AG09309 (cell line): ENCODE results near the gene TAS2R31.

Experiments
- DNase-seq: peaks from one replicate; pipeline ENCODE4 v3.0.0-alpha.2; 2010; ENCODE audit warnings: low read depth
- H3K4me3 ChIP-seq: 2 replicates; pipeline ENCODE4 v1.5.1; 2011; ENCODE audit warnings: mild to moderate bottlenecking, low read depth, low read length, moderate library complexity; ENCODE audit not compliant: control insufficient read depth
- TF ChIP-seq, protein P1 (sequence below): IDR thresholded peaks from 2 replicates; pipeline ENCODE4 v1.5.1; 2011; ENCODE audit warnings: mild to moderate bottlenecking, low read depth, low read length, inconsistent platforms; ENCODE audit not compliant: insufficient read depth, control insufficient read depth; ENCODE audit errors: missing control alignments

TAS2R31 gene

DNA sequence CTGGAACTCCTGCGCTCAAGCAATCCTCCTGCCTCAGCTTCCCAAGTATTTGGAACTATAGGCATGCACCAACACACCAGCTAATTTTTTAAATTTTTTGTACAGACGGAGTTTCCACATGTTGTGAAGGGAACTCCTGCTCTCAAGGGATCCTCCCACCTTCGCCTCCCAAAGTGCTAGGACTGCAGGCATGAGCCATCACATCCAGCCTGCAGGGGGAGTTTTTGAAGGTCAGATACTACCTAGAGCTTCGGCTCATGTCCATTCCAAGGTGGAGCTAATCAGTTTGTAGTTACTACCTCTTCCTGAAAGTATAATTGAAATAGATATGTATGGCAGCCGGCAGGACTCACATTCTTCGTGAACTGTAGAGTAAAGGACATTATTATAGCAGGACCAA is 5.1 kb downstream of the TAS2R31 start:
- TF ChIP-seq, protein P1, sequence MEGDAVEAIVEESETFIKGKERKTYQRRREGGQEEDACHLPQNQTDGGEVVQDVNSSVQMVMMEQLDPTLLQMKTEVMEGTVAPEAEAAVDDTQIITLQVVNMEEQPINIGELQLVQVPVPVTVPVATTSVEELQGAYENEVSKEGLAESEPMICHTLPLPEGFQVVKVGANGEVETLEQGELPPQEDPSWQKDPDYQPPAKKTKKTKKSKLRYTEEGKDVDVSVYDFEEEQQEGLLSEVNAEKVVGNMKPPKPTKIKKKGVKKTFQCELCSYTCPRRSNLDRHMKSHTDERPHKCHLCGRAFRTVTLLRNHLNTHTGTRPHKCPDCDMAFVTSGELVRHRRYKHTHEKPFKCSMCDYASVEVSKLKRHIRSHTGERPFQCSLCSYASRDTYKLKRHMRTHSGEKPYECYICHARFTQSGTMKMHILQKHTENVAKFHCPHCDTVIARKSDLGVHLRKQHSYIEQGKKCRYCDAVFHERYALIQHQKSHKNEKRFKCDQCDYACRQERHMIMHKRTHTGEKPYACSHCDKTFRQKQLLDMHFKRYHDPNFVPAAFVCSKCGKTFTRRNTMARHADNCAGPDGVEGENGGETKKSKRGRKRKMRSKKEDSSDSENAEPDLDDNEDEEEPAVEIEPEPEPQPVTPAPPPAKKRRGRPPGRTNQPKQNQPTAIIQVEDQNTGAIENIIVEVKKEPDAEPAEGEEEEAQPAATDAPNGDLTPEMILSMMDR: peak; percentile 12
- no peak for DNase-seq
- no peak overlapping the region for H3K4me3 ChIP-seq

DNA sequence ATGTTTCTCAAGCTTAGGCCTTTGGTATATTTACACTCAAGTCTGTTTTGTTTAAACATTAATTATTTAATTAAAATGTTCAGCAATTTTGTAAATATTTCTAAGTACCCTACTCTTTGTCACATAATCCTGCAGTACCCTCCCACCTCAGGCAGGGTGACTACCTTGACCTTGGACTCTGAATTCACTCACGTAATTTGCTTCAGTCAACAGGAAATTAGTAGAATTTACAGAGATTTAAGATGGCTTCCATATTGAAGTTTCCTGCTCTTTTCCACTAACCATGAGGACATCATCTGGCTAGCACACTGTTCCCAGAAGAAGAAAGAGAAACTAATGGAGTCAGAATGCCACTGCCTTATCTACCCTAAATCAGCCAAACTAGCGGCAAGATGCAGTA is 7.8 kb downstream of the TAS2R31 start:
- H3K4me3 ChIP-seq: no peak overlapping the region
- TF ChIP-seq, protein P1: no peak
- no peak for DNase-seq

DNA sequence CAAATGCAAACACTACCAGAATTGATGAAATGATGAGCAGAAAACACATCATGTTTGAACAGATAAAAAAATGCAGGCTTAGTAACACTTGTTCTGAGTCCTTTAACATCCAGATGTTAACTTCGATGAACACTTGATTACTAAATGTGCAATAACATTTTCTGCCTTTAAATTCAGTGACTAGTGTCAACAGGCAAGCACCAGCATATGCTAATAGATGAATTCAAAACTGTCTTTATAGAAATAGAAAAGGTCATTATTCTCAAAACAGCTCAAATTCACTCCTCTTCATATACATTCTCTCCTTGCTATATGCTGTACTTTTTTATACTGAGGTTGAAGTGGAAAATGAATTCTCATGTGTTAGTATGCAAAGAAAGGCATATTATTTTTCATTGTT is 8.7 kb downstream of the TAS2R31 start, which contains the start of gene TAS2R19:
TSS of gene TAS2R19 (minus strand) at position 101 of the 400 bp plus-strand sequence. CDS start at position 52, 49 bp downstream.
- DNase-seq: no peak
- H3K4me3 ChIP-seq: no peak within 1 kb of the TSS
- TF ChIP-seq, protein P1: no peak

DNA sequence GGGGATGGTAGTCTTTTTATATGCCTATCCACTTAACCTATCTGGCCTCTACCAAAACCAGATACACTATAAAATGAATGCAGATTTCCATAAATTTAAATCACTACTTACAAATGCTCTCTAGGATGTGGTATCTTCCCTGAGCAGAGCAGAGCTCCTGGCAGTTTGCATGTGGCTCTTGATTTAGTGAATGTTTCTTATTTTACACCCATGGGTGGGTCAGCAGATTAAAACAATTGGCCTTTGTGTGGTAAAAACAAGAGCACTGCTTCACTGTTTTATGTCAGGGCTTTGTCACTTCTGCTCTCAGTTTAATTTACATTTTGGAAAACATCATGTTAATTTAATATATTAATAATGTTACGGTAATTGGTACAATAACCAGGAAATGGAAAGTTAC is 14.3 kb downstream of the TAS2R31 start:
- DNase-seq: no peak
- TF ChIP-seq, protein P1: no peak
- H3K4me3 ChIP-seq: no peak overlapping the region

DNA sequence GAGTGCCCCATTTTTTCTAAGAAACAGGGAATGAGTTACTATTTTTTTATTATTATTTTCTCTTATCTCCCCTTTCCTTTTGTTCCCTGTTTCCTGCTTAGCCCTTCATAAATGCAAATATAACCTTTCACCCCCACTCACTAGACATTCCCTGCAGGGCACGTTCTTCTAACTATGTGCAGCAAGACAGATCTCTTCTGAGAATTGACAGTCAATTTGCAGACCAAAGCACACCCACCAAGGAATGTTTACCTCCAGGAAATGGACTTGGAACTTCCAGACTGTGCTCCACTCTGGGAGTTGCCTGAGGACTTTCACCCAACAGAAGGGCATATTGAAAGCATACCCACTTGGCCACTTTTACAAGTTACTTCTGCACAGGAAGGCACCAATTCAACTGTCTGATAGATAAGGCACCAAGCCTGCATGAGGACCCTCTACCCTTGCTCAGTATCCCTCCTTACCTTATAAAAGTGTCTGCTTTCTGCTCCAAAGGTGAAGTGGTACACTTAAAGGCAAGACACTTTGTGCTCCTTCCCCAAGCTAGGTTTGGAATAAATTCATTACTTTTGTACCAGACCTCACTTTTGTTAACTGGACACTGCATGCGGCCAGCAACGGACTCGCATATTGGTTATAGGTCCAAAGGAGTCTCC is 15.3 kb downstream of the TAS2R31 start:
- TF ChIP-seq, protein P1: no peak
- DNase-seq: no peak

DNA sequence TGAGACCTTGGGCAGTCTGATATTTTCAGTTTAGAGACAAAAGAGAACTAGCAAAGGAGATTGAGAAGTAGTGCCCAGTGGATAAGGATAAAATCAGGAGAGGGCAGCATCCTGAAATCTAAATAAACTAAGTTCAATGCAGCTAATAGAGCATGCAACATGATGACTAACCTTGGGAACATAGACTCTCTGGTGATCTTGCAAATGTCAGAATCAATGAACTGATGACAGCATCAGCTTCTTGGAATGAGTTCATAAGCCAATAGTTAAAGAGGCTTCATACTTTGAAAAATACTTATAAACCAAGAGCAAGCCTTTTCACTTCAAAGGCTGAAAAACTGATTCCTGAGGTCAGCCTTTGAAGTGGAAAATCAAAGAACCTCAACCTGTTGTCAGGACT is 17.0 kb downstream of the TAS2R31 start:
- DNase-seq: no peak
- H3K4me3 ChIP-seq: no peak overlapping the region
- TF ChIP-seq, protein P1: no peak

More for the DNA sequence above, 15.3 kb downstream of the TAS2R31 start:
- no peak overlapping the region for H3K4me3 ChIP-seq
